Thoracic aorta endothelial cell (primary cell): ENCODE results near the gene ODAD4. TPM values are rescaled to one million over a fixed set of nuclear protein-coding genes. Genes with fewer than 3 reads are reported as not detected.

Source experiments
- total RNA-seq: library from RNA; depleted of rRNA; stranded (reverse); fragments of >200 nt; gene quantifications from 2 replicates; pipeline ENCODE4 v1.2.3, GENCODE V29; 2012

Gene ODAD4
- total RNA-seq: 0.13 and 0.36 TPM in 2 replicates

GRCh38 chr17:41930009-41930832, at the start of gene ODAD4:
Gene ODAD4 (plus strand): TSS chr17:41930617. CDS start chr17:41930724, 107 bp downstream.

GRCh38 chr17:41918314-41919164, 11.9 kb upstream of the ODAD4 start, which contains the start of gene ACLY:
Gene ACLY (minus strand): TSS chr17:41918951. CDS start chr17:41913873, 5,078 bp downstream.

GRCh38 chr17:41966463-41967140, 36.2 kb downstream of the ODAD4 start, which contains the start of gene CNP:
Gene CNP (plus strand): TSS chr17:41966795. CDS start chr17:41966885, 90 bp downstream.

Other genes starting within 250 kb of the ODAD4 start
- 102 and 109 TPM in 2 replicates for gene EIF1, start 241.7 kb upstream of the ODAD4 start, total RNA-seq
- gene GAST, start 218.3 kb upstream of the ODAD4 start, total RNA-seq: not detected in 2 replicates
- gene HAP1, start 196.0 kb upstream of the ODAD4 start, total RNA-seq: 0.07 and 0.53 TPM in 2 replicates
- 107 and 115 TPM in 2 replicates for gene JUP, start 143.9 kb upstream of the ODAD4 start, total RNA-seq
- 40.0 and 52.8 TPM in 2 replicates for gene P3H4, start 118.7 kb upstream of the ODAD4 start, total RNA-seq
- gene FKBP10, start 117.6 kb upstream of the ODAD4 start, total RNA-seq: 129 and 131 TPM in 2 replicates
- gene NT5C3B, start 94.4 kb upstream of the ODAD4 start, total RNA-seq: 54.5 and 71.5 TPM in 2 replicates
- not detected in 2 replicates for gene KLHL10, start 92.8 kb upstream of the ODAD4 start, total RNA-seq
- 35.5 and 38.2 TPM in 2 replicates for gene KLHL11, start 65.2 kb upstream of the ODAD4 start, total RNA-seq
- gene ACLY, start 11.7 kb upstream of the ODAD4 start, total RNA-seq: 309 and 427 TPM in 2 replicates
- 61.8 and 67.2 TPM in 2 replicates for gene CNP, start 36.2 kb downstream of the ODAD4 start, total RNA-seq
- 93.2 and 95.2 TPM in 2 replicates for gene DNAJC7, start 86.8 kb downstream of the ODAD4 start, total RNA-seq
- 47.7 and 48.0 TPM in 2 replicates for gene NKIRAS2, start 89.5 kb downstream of the ODAD4 start, total RNA-seq
- 0.07 and 0.13 TPM in 2 replicates for gene C17orf113, start 120.0 kb downstream of the ODAD4 start, total RNA-seq
- not detected in 2 replicates for gene ZNF385C, start 167.9 kb downstream of the ODAD4 start, total RNA-seq
- gene DHX58, start 182.1 kb downstream of the ODAD4 start, total RNA-seq: 3.9 and 5.9 TPM in 2 replicates
- gene KAT2A, start 190.8 kb downstream of the ODAD4 start, total RNA-seq: 16.4 and 19.5 TPM in 2 replicates
- gene HSPB9, start 192.2 kb downstream of the ODAD4 start, total RNA-seq: not detected in 2 replicates
- gene RAB5C, start 224.4 kb downstream of the ODAD4 start, total RNA-seq: 114 and 162 TPM in 2 replicates